ENCODE measurements around the gene PTBP2. TPM values are rescaled to one million over a fixed set of nuclear protein-coding genes. Genes with fewer than 3 reads are reported as not detected.

The PTBP2 gene
- total and polyA plus RNA-seq, 2 of the 8 experiments (the other 6 are each of a cell fraction or from before 2014, with no cell fraction given) = 24.2 to 61.7 TPM

- no peak for TF ChIP-seq CHD7 (IDR thresholded peaks at IDR 0.05; ENCODE audit: insufficient replicate concordance, low read length)
- no peak for TF ChIP-seq CHD1 (IDR thresholded peaks at IDR 0.05; ENCODE audit: low read depth, low read length)
- TF ChIP-seq ASH2L (IDR thresholded peaks at IDR 0.05; ENCODE audit: low read length) = no peak
- no peak for TF ChIP-seq CTBP2 (IDR thresholded peaks at IDR 0.05; ENCODE audit: borderline replicate concordance, insufficient read depth, insufficient read length, low read length)
- no peak for TF ChIP-seq SP1 (IDR thresholded peaks at IDR 0.05; ENCODE audit: low read depth, low read length)
These were observed 104.5 kb downstream of the PTBP2 start (continued) for GRCh38 chr1:96825950-96826576.

Data from H1 (cell line).